ENCODE data around the gene IRX4.

GRCh38 chr5:1901983-1902382 is 19.3 kb upstream of the IRX4 start:
- TF ChIP-seq CTCF (IDR thresholded peaks at IDR 0.05 in 8 of 11, conservative IDR thresholded peaks at IDR 0.05 in 3 of 11) = no peak
- TF ChIP-seq POLR2A (IDR thresholded peaks at IDR 0.05) = no peak
- no peak for TF ChIP-seq POLR2AphosphoS5 (IDR thresholded peaks at IDR 0.05)

All from spleen (tissue), 7 donors.